Heart left ventricle (tissue), 16 donors: ENCODE data around the gene UBR2. TPM values are rescaled to one million over a fixed set of nuclear protein-coding genes. Genes with fewer than 3 reads are reported as not detected.
A peak's percentile ranks its signal among the peaks of the same experiment; 100 is the strongest.

Source experiments
- ATAC-seq, 4 donors: fragments of 200-7000 bp; cut with Tn5 transposase; one replicate each; pipeline ENCODE4 v1.9.1; 2020 to 2022; ENCODE audit warnings: moderate library complexity in 4 of 4, mild to moderate bottlenecking in 3 of 4, moderate number of reproducible peaks in 1 of 4
- DNase-seq, 5 donors: peaks; one replicate each; pipeline ENCODE4 v3.0.0-alpha.2; 2020
- H3K27ac ChIP-seq, 12 donors: fragments of 200-600 bp; sonication (generic) in 4 of 12; one replicate each; pipeline versions ENCODE4 v1.5.0 to v1.8.0; 2016 to 2022; ENCODE audit warnings: mild to moderate bottlenecking in 2 of 12
- H3K27me3 ChIP-seq, 9 donors: fragments of 200-600 bp; sonication (generic) in 2 of 9; one replicate each; pipeline versions ENCODE4 v1.5.1 to v1.8.0; 2016 to 2022; ENCODE audit warnings: mild to moderate bottlenecking in 3 of 9
- H3K36me3 ChIP-seq, 9 donors: fragments of 200-600 bp; sonication (generic) in 2 of 9; one replicate each; pipeline versions ENCODE4 v1.5.0 to v1.8.0; 2018 to 2022; ENCODE audit warnings: mild to moderate bottlenecking in 2 of 9
- H3K4me1 ChIP-seq, 12 donors: fragments of 200-600 bp; sonication (generic) in 4 of 12; one replicate each; pipeline versions ENCODE4 v1.5.0 to v1.8.0; 2016 to 2022; ENCODE audit warnings: mild to moderate bottlenecking in 3 of 12
- H3K4me3 ChIP-seq, 12 donors: fragments of 200-600 bp; sonication (generic) in 4 of 12; one replicate each; pipeline versions ENCODE4 v1.5.0 to v1.8.0; 2017 to 2022; ENCODE audit warnings: mild to moderate bottlenecking in 9 of 12, moderate library complexity in 4 of 12
- H3K9me3 ChIP-seq, 12 donors: fragments of 200-600 bp; sonication (generic) in 4 of 12; one replicate each; pipeline versions ENCODE4 v1.5.0 to v1.8.0; 2016 to 2022; ENCODE audit warnings: mild to moderate bottlenecking in 1 of 12
- CTCF ChIP-seq, 12 donors: fragments of 200-600 bp; sonication (generic) in 4 of 12; IDR thresholded peaks; one replicate each; pipeline versions ENCODE4 v1.5.0 to v1.8.0; 2018 to 2022; ENCODE audit warnings: antibody characterized with exemption in 12 of 12, mild to moderate bottlenecking in 5 of 12
- POLR2A ChIP-seq, 2 donors: fragments of 450-650 bp; IDR thresholded peaks; one replicate each; pipeline ENCODE4 v1.6.1; 2017; ENCODE audit warnings: antibody characterized with exemption in 2 of 2, mild to moderate bottlenecking in 2 of 2, moderate library complexity in 2 of 2
- WGBS, 4 donors: extraction: QIAGEN DNeasy Blood & Tissue Kit in 2 of 4; methylation state at CpG; one replicate each; pipeline versions ENCODE4 v1.1.5 to v1.1.7; 2013 to 2018; 5-methylcytosine and 5-hydroxymethylcytosine counted together
- intact Hi-C, 10 donors: fragments of 100-400 bp; cut with DNase I; formaldehyde crosslinking; loops; one replicate each; pipeline versions ENCODE4 v1.11.1 to v1.14.2; 2022
- polyA plus RNA-seq, 2 donors: library from polyadenylated mRNA; stranded (reverse); fragments of 200-250 nt; gene quantifications; one replicate each; pipeline ENCODE4 v1.2.3, GENCODE V29; 2013
- total RNA-seq, 9 donors: library from RNA; depleted of rRNA in 2 of 9; stranded (reverse); fragments of >200 nt in 2 of 9; fragmentation: NEBNext Ultra II Directional in 3 of 9; extraction: Animal tissue kit (Norgen Biotek cat#: 25700) in 3 of 9; gene quantifications; one replicate each; pipeline versions ENCODE4 v1.1.0 to v1.2.4, GENCODE V29; 2016 to 2023
- donor health status: ischemic (EF 13 %, LVEDD 7.1; RV severe dilation, severe dysfunction).
- donor health status: healthy with polysubstance abuse.
- donor health status: DM: no; HTN: yes; CAD: no.
- donor health status: DM: no; HTN: no; CAD: no.
- donor health status: ischemic (EF 25% LVEDD 6.9; RV normal size, moderate dysfunction).
- donor health status: ischemic (EF 25% LVEDD 5.7; RV mildly dilated, moderate dysfunction).
- donor health status: healthy.
- donor health status: DM: yes; HTN: yes; CAD: no.
- donor health status: ischemic (EF 35%, LVEDD 5.7; RV mildly dilated, moderate dysfunction).
- donor health status: nonischemic (EF 11% LVEDD 7.7; RV severe dilation, severe dysfunction).
- donor health status: DM: yes; HTN: yes; CAD: no.
- donor health status: PGD.
- donor health status: ischemic (EF 29% LVEDD 5.4; RV normal size, mild dysfunction).
- donor health status: nonischemic (EF 23%, LVEDD 6.1; RV moderate dilation, normal function).

The UBR2 gene
- total and polyA plus RNA-seq, 11 donors, result 9.9 to 35.9 (median 30.1) TPM

- Histone ChIP-seq H3K4me3 (no peak overlapping the region), H3K27me3 (no peaks in the 10 kb centered on the region), H3K9me3 (no peaks in the 10 kb centered on the region), H3K36me3 (peaks cover 0 to 92% (median 71%) of the 10 kb centered on the region in 9 donors), H3K27ac (no peak overlapping the region), H3K4me1 (peaks cover 0 to 15% (median 1%) of the 10 kb centered on the region in 12 donors)
- WGBS, 4 donors, result 56 to 58% (median 58%) methylated on average over 1 of the region's 1 CpG
- ATAC-seq (no peak), DNase-seq (no peak)
- intact Hi-C loops, result no loop called here
- TF ChIP-seq POLR2A (IDR thresholded peaks at IDR 0.05), result no peak
- TF ChIP-seq CTCF (IDR thresholded peaks at IDR 0.05), result no peak
These were observed 63.8 kb downstream of the UBR2 start for GRCh38 chr6:42627674-42628073.

GRCh38 chr6:42628604-42629003 lies 64.8 kb downstream of the UBR2 start:
- TF ChIP-seq CTCF (IDR thresholded peaks at IDR 0.05), result no peak
- TF ChIP-seq POLR2A (IDR thresholded peaks at IDR 0.05), result no peak
- peaks cover 0 to 93% (median 73%) of the 10 kb centered on the region in 9 donors for H3K36me3 ChIP-seq
- no peaks in the 10 kb centered on the region for H3K27me3 ChIP-seq
- DNase-seq, result no peak
- no peak overlapping the region for H3K27ac ChIP-seq
- no peak for ATAC-seq
- intact Hi-C loops, result no loop called here
- H3K4me1 ChIP-seq, result peaks cover 0 to 15% (median 1%) of the 10 kb centered on the region in 12 donors
- H3K9me3 ChIP-seq, result no peaks in the 10 kb centered on the region
- 78 to 88% (median 84%) methylated on average over 2 of the region's 2 CpGs for WGBS, 4 donors
- H3K4me3 ChIP-seq, result no peak overlapping the region

GRCh38 chr6:42629845-42630244 lies 66.0 kb downstream of the UBR2 start:
- ATAC-seq (no peak), DNase-seq (no peak)
- no peaks in the 10 kb centered on the region for H3K9me3 ChIP-seq
- H3K4me3 ChIP-seq, result no peak overlapping the region
- WGBS, 4 donors, result 88 to 95% (median 93%) methylated on average over 5 of the region's 5 CpGs
- H3K36me3 ChIP-seq, result peaks cover 0 to 94% (median 73%) of the 10 kb centered on the region in 9 donors
- no peak for TF ChIP-seq CTCF (IDR thresholded peaks at IDR 0.05)
- TF ChIP-seq POLR2A (IDR thresholded peaks at IDR 0.05), result no peak
- intact Hi-C loops, result no loop called here
- H3K27ac ChIP-seq, result peak overlapping the region in 1 of 12 donors; percentile 4
- H3K4me1 ChIP-seq, result peaks cover 0 to 13% (median 1%) of the 10 kb centered on the region in 12 donors
- H3K27me3 ChIP-seq, result no peaks in the 10 kb centered on the region

GRCh38 chr6:42637681-42638080 lies 73.9 kb downstream of the UBR2 start:
- intact Hi-C loops, result no loop called here
- DNase-seq (no peak), ATAC-seq (no peak)
- no peak for TF ChIP-seq CTCF (IDR thresholded peaks at IDR 0.05)
- TF ChIP-seq POLR2A (IDR thresholded peaks at IDR 0.05), result no peak
- Histone ChIP-seq H3K4me3 (no peak overlapping the region), H3K4me1 (no peaks in the 10 kb centered on the region), H3K9me3 (no peaks in the 10 kb centered on the region), H3K27me3 (no peaks in the 10 kb centered on the region), H3K27ac (no peak overlapping the region), H3K36me3 (peaks cover 0 to 99% (median 97%) of the 10 kb centered on the region in 9 donors)
- 94 to 98% (median 95%) methylated on average over 3 of the region's 3 CpGs for WGBS, 4 donors
